GM21526 (cell line): Measurements from ENCODE around the gene SREBF1.

ENCODE experiments used
- ATAC-seq: cut with Tn5 transposase; IDR thresholded peaks from one replicate; pipeline ENCODE4 v1.9.1; 2021; ENCODE audit warnings: moderate library complexity; ENCODE audit not compliant: unreplicated experiment, low FRiP score

SREBF1 gene

GRCh38 chr17:17767887-17768418, 68.8 kb downstream of the SREBF1 start:
- no peak for ATAC-seq

DNA sequence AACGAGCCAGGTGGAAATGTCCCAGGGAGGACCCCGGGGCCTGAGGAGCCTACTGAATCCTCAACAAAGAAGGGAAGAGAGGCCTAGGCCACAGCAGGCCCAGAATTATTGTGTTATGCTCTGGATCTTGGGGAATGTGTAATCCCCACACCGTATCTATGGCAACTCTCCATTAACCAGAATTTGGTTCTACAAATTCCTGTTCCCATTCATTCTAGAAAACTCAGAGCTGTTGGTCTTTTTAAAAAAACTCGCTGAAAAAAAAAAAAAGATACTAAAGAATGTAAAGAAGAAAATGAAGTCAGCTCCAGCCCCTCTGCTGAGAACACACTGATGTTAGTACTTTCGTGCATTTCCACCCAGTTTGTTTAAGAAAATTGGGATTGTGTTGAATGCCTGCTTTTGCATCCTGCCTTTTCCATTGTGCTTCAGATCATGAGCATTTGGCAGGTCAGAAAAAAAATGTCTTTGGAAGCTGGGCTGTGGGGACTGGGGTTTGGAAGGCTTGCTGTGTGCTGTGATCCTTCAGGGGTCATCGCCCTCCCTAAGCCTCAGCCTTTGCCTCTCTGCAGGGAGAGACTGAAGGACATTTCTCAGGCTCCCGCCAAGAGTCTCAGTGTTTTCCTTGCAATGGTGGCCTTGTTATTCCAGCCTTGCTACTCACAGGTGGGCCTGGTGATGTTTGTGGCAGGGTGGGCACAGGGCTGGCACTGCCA, 69.5 kb downstream of the SREBF1 start:
- no peak for ATAC-seq

DNA sequence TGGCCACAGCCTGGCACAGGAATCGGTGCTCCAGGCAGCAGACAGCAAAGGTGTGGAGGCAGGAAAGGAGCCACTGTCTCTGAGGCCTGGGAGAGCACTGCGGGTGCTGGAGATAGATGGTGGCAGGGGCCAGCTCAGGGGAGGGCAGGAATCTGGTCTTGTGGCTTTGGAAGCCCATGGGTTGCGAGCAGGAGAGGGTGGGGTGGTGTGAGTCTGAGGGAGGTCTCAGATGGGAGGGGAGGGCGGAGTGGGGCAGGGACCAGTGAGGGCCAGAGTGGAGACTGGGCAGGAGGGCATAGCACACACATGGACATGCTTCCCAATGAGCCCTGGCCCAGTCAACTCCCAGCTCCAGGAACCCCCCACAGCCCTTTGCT, 70.1 kb downstream of the SREBF1 start:
- ATAC-seq: no peak

- ATAC-seq: no peak
Observed at GRCh38 chr17:17766077-17766743, 70.6 kb downstream of the SREBF1 start.

- ATAC-seq: no peak
Observed at GRCh38 chr17:17765359-17766076, 71.3 kb downstream of the SREBF1 start.

- no peak for ATAC-seq
Observed at GRCh38 chr17:17763734-17764133, 73.1 kb downstream of the SREBF1 start.

- ATAC-seq: no peak
Observed at GRCh38 chr17:17763136-17763535, 73.7 kb downstream of the SREBF1 start.

DNA sequence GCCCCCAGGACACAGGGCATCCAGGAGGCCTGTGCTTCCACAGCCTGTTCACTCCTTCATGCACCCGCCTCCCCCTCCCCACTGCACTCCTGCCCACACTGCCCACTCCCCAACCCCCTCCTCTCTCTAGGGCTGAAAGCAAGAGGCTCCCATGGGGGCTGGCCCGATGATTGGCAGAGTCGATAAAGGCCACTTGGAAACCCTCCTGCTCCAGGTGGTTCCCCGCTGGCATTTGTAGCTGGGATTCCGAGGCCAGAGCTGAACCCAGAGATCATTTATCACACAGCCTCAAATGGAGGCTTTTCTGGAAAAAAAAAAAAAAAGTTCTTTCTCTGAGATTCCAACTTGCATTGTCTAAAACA, 74.1 kb downstream of the SREBF1 start:
- ATAC-seq: no peak
